Psoas muscle (tissue), 8 donors: ENCODE measurements around the gene DDX4. TPM values are rescaled to one million over a fixed set of nuclear protein-coding genes. Genes with fewer than 3 reads are reported as not detected.
A peak's percentile ranks its signal among the peaks of the same experiment; 100 is the strongest.

Experiments
- ATAC-seq, 4 donors: fragments of 200-7000 bp; cut with Tn5 transposase; one replicate each; pipeline ENCODE4 v1.9.1; 2020; ENCODE audit warnings: moderate library complexity in 3 of 4, mild to moderate bottlenecking in 2 of 4
- DNase-seq, 2 donors: peaks; one replicate each; pipeline ENCODE4 v3.0.0-alpha.2; 2020
- H3K27ac ChIP-seq: fragments of 200-600 bp; one replicate; pipeline ENCODE4 v1.8.0; 2022
- H3K27me3 ChIP-seq, 3 donors: fragments of 200-600 bp in 1 of 3; one replicate each; pipeline versions ENCODE4 v1.6.1 to v1.8.0; 2013 to 2022; ENCODE audit warnings: low read length in 2 of 3, mild to moderate bottlenecking in 2 of 3, moderate library complexity in 1 of 3; ENCODE audit not compliant: insufficient read depth in 3 of 3
- H3K36me3 ChIP-seq, 2 donors: fragments of 200-600 bp in 1 of 2; one replicate each; pipeline versions ENCODE4 v1.6.1 to v1.8.0; 2013 to 2022; ENCODE audit warnings: low read depth in 1 of 2, mild to moderate bottlenecking in 1 of 2, moderate library complexity in 1 of 2; ENCODE audit not compliant: insufficient read depth in 1 of 2
- H3K4me1 ChIP-seq: fragments of 200-600 bp; one replicate; pipeline ENCODE4 v1.8.0; 2022
- H3K4me3 ChIP-seq: fragments of 200-600 bp; one replicate; pipeline ENCODE4 v1.8.0; 2022; ENCODE audit warnings: mild to moderate bottlenecking
- H3K9me3 ChIP-seq: fragments of 200-600 bp; one replicate; pipeline ENCODE4 v1.8.0; 2022
- WGBS, 3 donors: extraction: QIAGEN DNeasy Blood & Tissue Kit; methylation state at CpG; one replicate each; pipeline versions ENCODE4 v1.1.6 to v1.1.7; 2013; 5-methylcytosine and 5-hydroxymethylcytosine counted together
- intact Hi-C, 2 donors: fragments of 100-400 bp; cut with DNase I; formaldehyde crosslinking; loops; one replicate each; pipeline versions ENCODE4 v1.11.0 to v1.14.2; 2022
- polyA plus RNA-seq, 3 donors: library from polyadenylated mRNA; stranded (reverse); fragments of 200-250 nt; gene quantifications; one replicate each; pipeline ENCODE4 v1.2.3, GENCODE V29; 2013
- total RNA-seq, 4 donors: library from RNA; stranded (reverse); fragmentation: NEBNext Ultra II Directional in 2 of 4; extraction: Animal tissue kit (Norgen Biotek cat#: 25700) in 2 of 4; gene quantifications; one replicate each; pipeline versions ENCODE4 v1.2.1 to v1.2.4, GENCODE V29; 2021 to 2023
- TF ChIP-seq, protein P1 (sequence below): fragments of 200-600 bp; IDR thresholded peaks from one replicate; pipeline ENCODE4 v1.8.0; 2022; ENCODE audit warnings: antibody characterized with exemption
- donor health status: healthy with polysubstance abuse.
- donor health status: DM: no; HTN: no; CAD: no; lungs with moderate emphysema.
- donor health status: Bipolar disorder and iron deficiency.
- donor health status: healthy.
- donor health status: DM: yes; HTN: yes; CAD: no.
- donor health status: DM: no; HTN: no; CAD: no.
- donor health status: DM: no; HTN: no; CAD: no.
- donor health status: DM: yes; HTN: yes; CAD: no.

The DDX4 gene
- total and polyA plus RNA-seq, 7 donors, result 0.03 to 0.18 TPM; not detected in 5

DNA sequence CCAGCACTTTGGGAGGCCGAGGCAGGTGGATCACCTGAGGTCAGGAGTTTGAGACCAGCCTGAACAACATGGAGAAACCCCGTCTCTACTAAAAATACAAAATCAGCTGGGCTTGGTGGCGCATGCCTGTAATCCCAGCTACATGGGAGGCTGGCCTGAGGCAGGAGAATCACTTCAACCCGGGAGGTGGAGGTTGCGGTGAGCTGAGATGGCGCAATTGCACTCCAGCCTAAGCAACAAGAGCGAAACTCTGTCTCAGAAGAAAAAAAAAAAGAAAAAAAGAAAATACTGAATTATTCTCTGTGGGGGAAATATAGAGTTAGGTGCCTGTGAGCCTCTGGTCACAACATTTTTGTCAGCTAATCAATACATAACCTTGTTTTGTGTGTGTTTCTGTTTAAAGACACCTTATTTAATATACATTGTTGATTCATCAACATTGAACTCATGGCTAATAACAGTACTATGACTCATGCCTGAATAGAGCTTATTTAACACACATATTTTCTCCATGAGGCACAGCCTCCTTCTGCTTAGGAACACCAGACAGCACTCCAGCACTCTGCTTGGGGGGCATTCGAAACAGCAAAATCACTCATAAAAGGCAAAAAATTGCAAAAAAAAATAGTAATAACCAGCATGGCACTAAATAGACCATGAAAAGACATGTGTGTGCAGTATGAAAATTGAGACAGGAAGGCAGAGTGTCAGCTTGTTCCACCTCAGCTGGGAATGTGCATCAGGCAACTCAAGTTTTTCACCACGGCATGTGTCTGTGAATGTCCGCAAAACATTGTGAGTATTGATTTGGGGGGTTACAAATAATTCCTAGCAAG lies 113.2 kb downstream of the DDX4 start, which contains the start of gene IL31RA:
TSS of gene IL31RA (plus strand) at position 519 of the 836 bp plus-strand sequence. CDS start at position 733, 214 bp downstream.
- Histone ChIP-seq H3K36me3 (no peaks in the 10 kb centered on the region), H3K9me3 (no peaks in the 10 kb centered on the region), H3K4me3 (peak within 1 kb of the TSS; percentile 23), H3K4me1 (no peaks in the 10 kb centered on the region), H3K27ac (no peak within 1 kb of the TSS), H3K27me3 (no peaks in the 10 kb centered on the region)
- DNase-seq (no peak), ATAC-seq (peak in 2 of 4 donors; percentile 53 to 66)
- intact Hi-C loops, result no loop called here
- TF ChIP-seq, protein P1, sequence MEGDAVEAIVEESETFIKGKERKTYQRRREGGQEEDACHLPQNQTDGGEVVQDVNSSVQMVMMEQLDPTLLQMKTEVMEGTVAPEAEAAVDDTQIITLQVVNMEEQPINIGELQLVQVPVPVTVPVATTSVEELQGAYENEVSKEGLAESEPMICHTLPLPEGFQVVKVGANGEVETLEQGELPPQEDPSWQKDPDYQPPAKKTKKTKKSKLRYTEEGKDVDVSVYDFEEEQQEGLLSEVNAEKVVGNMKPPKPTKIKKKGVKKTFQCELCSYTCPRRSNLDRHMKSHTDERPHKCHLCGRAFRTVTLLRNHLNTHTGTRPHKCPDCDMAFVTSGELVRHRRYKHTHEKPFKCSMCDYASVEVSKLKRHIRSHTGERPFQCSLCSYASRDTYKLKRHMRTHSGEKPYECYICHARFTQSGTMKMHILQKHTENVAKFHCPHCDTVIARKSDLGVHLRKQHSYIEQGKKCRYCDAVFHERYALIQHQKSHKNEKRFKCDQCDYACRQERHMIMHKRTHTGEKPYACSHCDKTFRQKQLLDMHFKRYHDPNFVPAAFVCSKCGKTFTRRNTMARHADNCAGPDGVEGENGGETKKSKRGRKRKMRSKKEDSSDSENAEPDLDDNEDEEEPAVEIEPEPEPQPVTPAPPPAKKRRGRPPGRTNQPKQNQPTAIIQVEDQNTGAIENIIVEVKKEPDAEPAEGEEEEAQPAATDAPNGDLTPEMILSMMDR, result no peak
- 76 to 80% (median 76%) methylated on average over 10 of the region's 10 CpGs for WGBS, 3 donors

DNA sequence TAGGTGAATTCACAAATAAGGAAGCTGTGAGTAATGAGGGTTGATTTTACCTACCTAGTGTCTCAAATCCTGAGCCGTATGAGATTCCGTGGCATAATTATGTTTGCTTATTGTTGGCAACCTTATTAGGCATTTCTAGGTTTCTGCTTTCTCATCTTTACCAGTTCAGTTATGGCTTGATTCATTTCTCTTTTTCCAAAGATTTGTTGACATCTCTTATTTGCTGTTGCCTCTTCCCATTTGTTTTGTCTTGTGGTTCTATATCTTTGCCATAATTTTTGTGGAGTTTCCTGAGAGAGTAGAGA lies 113.8 kb downstream of the DDX4 start:
- intact Hi-C loops, result no loop called here
- TF ChIP-seq, protein P1, result no peak
- Histone ChIP-seq H3K27ac (no peak overlapping the region), H3K4me1 (no peaks in the 10 kb centered on the region), H3K36me3 (no peaks in the 10 kb centered on the region), H3K27me3 (no peaks in the 10 kb centered on the region), H3K4me3 (peak overlapping the region; percentile 23), H3K9me3 (no peaks in the 10 kb centered on the region)
- 30 to 66% (median 41%) methylated on average over 2 of the region's 2 CpGs for WGBS, 3 donors
- DNase-seq, result no peak
- ATAC-seq, result no peak

DNA sequence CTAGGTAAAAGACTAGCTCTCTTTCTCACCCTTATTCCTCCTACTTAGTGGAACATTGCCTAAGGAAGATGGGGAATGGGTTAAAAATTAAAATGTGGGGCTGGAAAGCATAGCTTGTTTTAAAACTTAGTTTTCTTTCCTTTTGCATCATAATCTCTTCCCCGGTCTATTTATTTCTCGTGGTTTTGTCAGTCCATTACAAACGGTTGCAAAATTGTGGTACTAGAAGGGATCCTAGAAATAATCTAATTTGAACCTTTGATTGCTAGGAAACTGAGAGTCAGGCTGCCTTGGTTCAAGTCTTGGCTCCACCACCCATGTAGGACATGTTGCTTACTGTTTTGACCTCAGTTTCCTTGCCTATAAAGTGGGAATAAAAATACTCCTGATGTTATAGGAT lies 114.6 kb downstream of the DDX4 start:
- Histone ChIP-seq H3K27ac (no peak overlapping the region), H3K4me3 (no peak overlapping the region), H3K36me3 (no peaks in the 10 kb centered on the region), H3K9me3 (no peaks in the 10 kb centered on the region), H3K27me3 (no peaks in the 10 kb centered on the region), H3K4me1 (no peaks in the 10 kb centered on the region)
- 67 to 84% (median 79%) methylated on average over 3 of the region's 3 CpGs for WGBS, 3 donors
- ATAC-seq (no peak), DNase-seq (no peak)
- TF ChIP-seq, protein P1, result no peak
- intact Hi-C loops, result no loop called here

DNA sequence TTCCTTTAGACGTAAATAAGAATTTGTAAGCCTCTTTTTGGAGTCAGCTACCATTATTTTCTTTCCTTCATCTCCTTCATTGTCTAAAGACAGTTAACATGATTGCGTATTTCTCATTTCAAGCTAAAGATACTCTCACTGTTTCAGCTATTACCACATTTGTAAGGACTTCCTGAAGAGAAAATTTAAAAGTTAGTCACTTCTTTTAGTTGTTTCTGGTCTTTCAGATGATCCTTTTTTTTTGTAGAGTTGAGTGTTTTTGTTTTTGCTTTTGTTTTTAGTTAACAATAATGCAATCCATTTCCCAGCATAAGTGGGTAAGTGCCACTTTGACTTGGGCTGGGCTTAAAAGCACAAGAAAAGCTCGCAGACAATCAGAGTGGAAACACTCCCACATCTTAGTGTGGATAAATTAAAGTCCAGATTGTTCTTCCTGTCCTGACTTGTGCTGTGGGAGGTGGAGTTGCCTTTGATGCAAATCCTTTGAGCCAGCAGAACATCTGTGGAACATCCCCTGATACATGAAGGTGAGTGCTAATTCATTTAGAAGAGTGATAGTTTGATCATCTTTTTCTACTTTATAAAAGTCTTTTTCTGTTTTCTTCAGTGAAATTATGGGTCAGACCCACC lies 115.3 kb downstream of the DDX4 start:
- Histone ChIP-seq H3K9me3 (no peaks in the 10 kb centered on the region), H3K36me3 (no peaks in the 10 kb centered on the region), H3K27me3 (no peaks in the 10 kb centered on the region), H3K4me3 (no peak overlapping the region), H3K27ac (no peak overlapping the region), H3K4me1 (no peaks in the 10 kb centered on the region)
- no peak for DNase-seq
- intact Hi-C loops, result no loop called here
- ATAC-seq, result no peak
- TF ChIP-seq, protein P1, result no peak
- 66 to 81% (median 73%) methylated on average over 3 of the region's 3 CpGs for WGBS, 3 donors
